Gastroesophageal sphincter (tissue), 4 donors: ENCODE data around the gene TAPT1. TPM values are rescaled to one million over a fixed set of nuclear protein-coding genes. Genes with fewer than 3 reads are reported as not detected.

Experiments used
- ATAC-seq: fragments of 150-250 bp; one replicate; pipeline ENCODE4 v1.9.1; 2016; ENCODE audit warnings: mild to moderate bottlenecking, moderate library complexity
- H3K27ac ChIP-seq, 4 donors: fragments of 200-600 bp; sonication (generic) in 3 of 4; 1 replicate in 3 of 4; 2 replicates in 1 of 4; pipeline ENCODE4 v1.5.1; 2016 to 2019
- H3K27me3 ChIP-seq: fragments of 200-600 bp; sonication (generic); one replicate; pipeline ENCODE4 v1.5.1; 2019
- H3K36me3 ChIP-seq, 2 donors: fragments of 200-600 bp; sonication (generic); one replicate each; pipeline ENCODE4 v1.5.1; 2019; ENCODE audit warnings: control low read depth in 1 of 2
- H3K4me1 ChIP-seq, 3 donors: fragments of 200-600 bp; sonication (generic); 1 replicate in 2 of 3; 2 replicates in 1 of 3; pipeline ENCODE4 v1.5.1; 2016 to 2019; ENCODE audit warnings: control low read depth in 2 of 3
- H3K4me3 ChIP-seq, 2 donors: fragments of 200-600 bp; sonication (generic); one replicate each; pipeline ENCODE4 v1.5.1; 2019; ENCODE audit warnings: mild to moderate bottlenecking in 1 of 2, moderate library complexity in 1 of 2
- H3K9me3 ChIP-seq, 3 donors: fragments of 200-600 bp; sonication (generic); one replicate each; pipeline ENCODE4 v1.5.1; 2017 to 2019; ENCODE audit warnings: control low read depth in 2 of 3
- CTCF ChIP-seq, 4 experiments: fragments of 200-600 bp in 2 of 4; fragments of 450-650 bp in 2 of 4; sonication (generic) in 1 of 4; IDR thresholded peaks; one replicate each; pipeline ENCODE4 v1.5.1; 2017 to 2019; ENCODE audit warnings: antibody characterized with exemption in 4 of 4, mild to moderate bottlenecking in 2 of 4, moderate library complexity in 2 of 4
- EP300 ChIP-seq: sonication (generic); formaldehyde crosslinking; IDR thresholded peaks from one replicate; pipeline ENCODE4 v1.6.1; 2017; ENCODE audit warnings: antibody characterized with exemption, mild to moderate bottlenecking
- POLR2A ChIP-seq, 2 donors: fragments of 450-650 bp; IDR thresholded peaks; one replicate each; pipeline ENCODE4 v1.6.1; 2017; ENCODE audit warnings: antibody characterized with exemption in 2 of 2, mild to moderate bottlenecking in 2 of 2, moderate library complexity in 1 of 2
- POLR2AphosphoS5 ChIP-seq: sonication (generic); formaldehyde crosslinking; IDR thresholded peaks from one replicate; pipeline ENCODE4 v1.6.1; 2017; ENCODE audit warnings: antibody characterized with exemption
- WGBS, 2 donors: methylation state at CpG; one replicate each; pipeline ENCODE4 v1.1.5; 2018; ENCODE audit warnings: low coverage in 1 of 2; 5-methylcytosine and 5-hydroxymethylcytosine counted together
- total RNA-seq, 4 donors: library from RNA; depleted of rRNA; stranded (reverse); fragments of >200 nt; gene quantifications; one replicate each; pipeline ENCODE4 v1.1.0, GENCODE V29; 2016

Gene TAPT1
- total RNA-seq, 4 donors from 2014 or later: 29.9 to 40.4 (median 35.9) TPM

GRCh38 chr4:16256343-16256742, 30.1 kb upstream of the TAPT1 start:
- Histone ChIP-seq H3K9me3 (no peaks in the 10 kb centered on the region), H3K4me3 (no peak overlapping the region), H3K4me1 (no peaks in the 10 kb centered on the region), H3K27me3 (no peaks in the 10 kb centered on the region), H3K36me3 (peaks cover 0 to 26% of the 10 kb centered on the region in 2 donors), H3K27ac (no peak overlapping the region)
- no peak for TF ChIP-seq EP300
- TF ChIP-seq POLR2A (IDR thresholded peaks at IDR 0.05): no peak
- no peak for TF ChIP-seq POLR2AphosphoS5
- TF ChIP-seq CTCF (IDR thresholded peaks at IDR 0.05): no peak
- 95 to 100% methylated on average over 7 to 14 of the region's 28 CpGs for WGBS, 2 donors
- no peak for ATAC-seq

GRCh38 chr4:16255730-16256129, 29.5 kb upstream of the TAPT1 start:
- no peaks in the 10 kb centered on the region for H3K27me3 ChIP-seq
- H3K4me3 ChIP-seq: no peak overlapping the region
- no peaks in the 10 kb centered on the region for H3K9me3 ChIP-seq
- TF ChIP-seq EP300: no peak
- no peak for TF ChIP-seq POLR2A (IDR thresholded peaks at IDR 0.05)
- TF ChIP-seq CTCF (IDR thresholded peaks at IDR 0.05): no peak
- no peak for TF ChIP-seq POLR2AphosphoS5
- no peak for ATAC-seq
- no peaks in the 10 kb centered on the region for H3K4me1 ChIP-seq
- 83 to 94% methylated on average over 2 of the region's 2 CpGs for WGBS, 2 donors
- H3K36me3 ChIP-seq: peaks cover 0 to 26% of the 10 kb centered on the region in 2 donors
- H3K27ac ChIP-seq: no peak overlapping the region

- TF ChIP-seq EP300 (no peak), CTCF (IDR thresholded peaks at IDR 0.05) (no peak), POLR2AphosphoS5 (no peak), POLR2A (IDR thresholded peaks at IDR 0.05) (no peak)
- 27 to 39% methylated on average over 2 of the region's 2 CpGs for WGBS, 2 donors
- no peak for ATAC-seq
- H3K27me3 ChIP-seq: no peaks in the 10 kb centered on the region
- H3K27ac ChIP-seq: no peak overlapping the region
- no peak overlapping the region for H3K4me3 ChIP-seq
- no peaks in the 10 kb centered on the region for H3K4me1 ChIP-seq
- H3K9me3 ChIP-seq: no peaks in the 10 kb centered on the region
- H3K36me3 ChIP-seq: peaks cover 0 to 26% of the 10 kb centered on the region in 2 donors
Measured at GRCh38 chr4:16253127-16253960, 27.1 kb upstream of the TAPT1 start.

GRCh38 chr4:16250661-16251365, 24.5 kb upstream of the TAPT1 start:
- Histone ChIP-seq H3K27me3 (no peaks in the 10 kb centered on the region), H3K4me3 (no peak overlapping the region), H3K27ac (no peak overlapping the region), H3K4me1 (no peaks in the 10 kb centered on the region), H3K36me3 (peaks cover 0 to 31% of the 10 kb centered on the region in 2 donors), H3K9me3 (no peaks in the 10 kb centered on the region)
- TF ChIP-seq POLR2AphosphoS5 (no peak), POLR2A (IDR thresholded peaks at IDR 0.05) (no peak), EP300 (no peak), CTCF (IDR thresholded peaks at IDR 0.05) (no peak)
- WGBS, 2 donors: 74 to 88% methylated on average over 4 to 5 of the region's 6 CpGs
- no peak for ATAC-seq
